ENCODE data around the gene F2RL1.

F2RL1 gene

GRCh38 chr5:76800579-76800978 is 18.3 kb upstream of the F2RL1 start:
- no peak for TF ChIP-seq POLR2AphosphoS5 (IDR thresholded peaks at IDR 0.05; ENCODE audit: low read depth, low read length)
- TF ChIP-seq TAF1 (IDR thresholded peaks at IDR 0.05; ENCODE audit: borderline replicate concordance, insufficient read depth, low read length): no peak
- no peak for TF ChIP-seq SIN3A (IDR thresholded peaks at IDR 0.05; ENCODE audit: borderline replicate concordance, insufficient read depth, low read length)
- TF ChIP-seq FOXP2 (optimal IDR thresholded peaks at IDR 0.05; ENCODE audit: borderline replicate concordance, extremely low read depth, extremely low read length, insufficient read depth): no peak
- TF ChIP-seq REST (IDR thresholded peaks at IDR 0.05; ENCODE audit: insufficient read depth in 1 of 2, low read depth in 2 of 2, low read length in 2 of 2): no peak

- no peak for TF ChIP-seq TAF1 (IDR thresholded peaks at IDR 0.05; ENCODE audit: borderline replicate concordance, insufficient read depth, low read length)
- no peak for TF ChIP-seq FOXP2 (optimal IDR thresholded peaks at IDR 0.05; ENCODE audit: borderline replicate concordance, extremely low read depth, extremely low read length, insufficient read depth)
- TF ChIP-seq POLR2AphosphoS5 (IDR thresholded peaks at IDR 0.05; ENCODE audit: low read depth, low read length): no peak
- TF ChIP-seq SIN3A (IDR thresholded peaks at IDR 0.05; ENCODE audit: borderline replicate concordance, insufficient read depth, low read length): no peak
- TF ChIP-seq REST (IDR thresholded peaks at IDR 0.05; ENCODE audit: insufficient read depth in 1 of 2, low read depth in 2 of 2, low read length in 2 of 2): no peak
Observed at GRCh38 chr5:76801159-76801802, 17.5 kb upstream of the F2RL1 start.

GRCh38 chr5:76801803-76802195 is 17.0 kb upstream of the F2RL1 start:
- TF ChIP-seq TAF1 (IDR thresholded peaks at IDR 0.05; ENCODE audit: borderline replicate concordance, insufficient read depth, low read length): no peak
- TF ChIP-seq POLR2AphosphoS5 (IDR thresholded peaks at IDR 0.05; ENCODE audit: low read depth, low read length): no peak
- no peak for TF ChIP-seq SIN3A (IDR thresholded peaks at IDR 0.05; ENCODE audit: borderline replicate concordance, insufficient read depth, low read length)
- TF ChIP-seq REST (IDR thresholded peaks at IDR 0.05; ENCODE audit: insufficient read depth in 1 of 2, low read depth in 2 of 2, low read length in 2 of 2): no peak
- TF ChIP-seq FOXP2 (optimal IDR thresholded peaks at IDR 0.05; ENCODE audit: borderline replicate concordance, extremely low read depth, extremely low read length, insufficient read depth): no peak

- TF ChIP-seq FOXP2 (optimal IDR thresholded peaks at IDR 0.05; ENCODE audit: borderline replicate concordance, extremely low read depth, extremely low read length, insufficient read depth) (no peak), REST (IDR thresholded peaks at IDR 0.05; ENCODE audit: insufficient read depth in 1 of 2, low read depth in 2 of 2, low read length in 2 of 2) (no peak), SIN3A (IDR thresholded peaks at IDR 0.05; ENCODE audit: borderline replicate concordance, insufficient read depth, low read length) (no peak), POLR2AphosphoS5 (IDR thresholded peaks at IDR 0.05; ENCODE audit: low read depth, low read length) (no peak), TAF1 (IDR thresholded peaks at IDR 0.05; ENCODE audit: borderline replicate concordance, insufficient read depth, low read length) (no peak)
Observed at GRCh38 chr5:76804266-76804665, 14.6 kb upstream of the F2RL1 start.
